ENCODE data around the gene NUSAP1.

The NUSAP1 gene

DNA sequence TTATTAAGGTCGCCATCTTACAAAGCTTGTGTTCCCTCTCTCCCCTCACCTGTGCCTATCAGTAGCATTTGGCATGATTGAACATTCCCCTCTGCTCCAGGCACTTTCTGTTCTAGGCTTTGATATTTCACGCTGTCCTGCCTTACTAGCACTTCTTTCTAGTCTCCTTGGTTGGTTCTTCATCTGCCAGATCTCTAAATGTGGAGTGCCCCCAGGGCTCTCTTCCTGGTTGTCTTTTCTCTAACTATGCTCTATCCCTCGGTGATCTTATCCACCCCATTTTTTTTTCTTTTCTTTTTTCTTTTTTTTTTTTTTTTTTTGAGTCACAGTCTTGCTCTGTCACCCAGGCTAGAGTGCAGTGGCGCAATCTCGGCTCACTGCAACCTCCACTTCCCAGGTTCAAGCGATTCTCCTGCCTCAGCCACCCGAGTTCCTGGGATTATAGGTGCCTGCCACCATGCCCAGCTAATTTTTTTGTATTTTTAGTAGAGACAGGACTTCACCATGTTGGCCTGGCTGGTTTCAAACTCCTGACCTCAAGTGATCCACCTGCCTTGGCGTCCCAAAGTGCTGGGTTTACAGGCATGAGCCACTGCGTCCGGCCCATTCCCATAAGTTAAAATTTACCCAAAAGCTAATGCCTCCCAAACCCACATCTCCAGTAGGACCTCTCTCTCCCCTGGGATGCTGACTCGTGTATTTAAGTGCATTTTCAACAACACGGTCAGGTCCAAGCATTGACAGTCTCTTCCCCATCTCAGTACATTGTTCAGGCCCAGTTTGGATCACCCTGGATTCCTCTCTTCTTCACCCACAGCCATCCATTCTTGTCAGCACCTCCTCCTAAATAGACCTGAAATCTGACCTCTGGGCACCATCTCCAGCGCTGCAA, 5.2 kb downstream of the NUSAP1 start:
- TF ChIP-seq, protein P1, sequence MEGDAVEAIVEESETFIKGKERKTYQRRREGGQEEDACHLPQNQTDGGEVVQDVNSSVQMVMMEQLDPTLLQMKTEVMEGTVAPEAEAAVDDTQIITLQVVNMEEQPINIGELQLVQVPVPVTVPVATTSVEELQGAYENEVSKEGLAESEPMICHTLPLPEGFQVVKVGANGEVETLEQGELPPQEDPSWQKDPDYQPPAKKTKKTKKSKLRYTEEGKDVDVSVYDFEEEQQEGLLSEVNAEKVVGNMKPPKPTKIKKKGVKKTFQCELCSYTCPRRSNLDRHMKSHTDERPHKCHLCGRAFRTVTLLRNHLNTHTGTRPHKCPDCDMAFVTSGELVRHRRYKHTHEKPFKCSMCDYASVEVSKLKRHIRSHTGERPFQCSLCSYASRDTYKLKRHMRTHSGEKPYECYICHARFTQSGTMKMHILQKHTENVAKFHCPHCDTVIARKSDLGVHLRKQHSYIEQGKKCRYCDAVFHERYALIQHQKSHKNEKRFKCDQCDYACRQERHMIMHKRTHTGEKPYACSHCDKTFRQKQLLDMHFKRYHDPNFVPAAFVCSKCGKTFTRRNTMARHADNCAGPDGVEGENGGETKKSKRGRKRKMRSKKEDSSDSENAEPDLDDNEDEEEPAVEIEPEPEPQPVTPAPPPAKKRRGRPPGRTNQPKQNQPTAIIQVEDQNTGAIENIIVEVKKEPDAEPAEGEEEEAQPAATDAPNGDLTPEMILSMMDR (IDR thresholded peaks at IDR 0.05; ENCODE audit: insufficient read depth, low read length, missing control alignments) = no peak
- no peak for DNase-seq (ENCODE audit: low read depth, low spot score)
- POLR2A ChIA-PET = no interaction called here
- H3K4me3 ChIP-seq (ENCODE audit: low read depth, low read length) = no peak overlapping the region
- CTCF ChIA-PET = no interaction called here

DNA sequence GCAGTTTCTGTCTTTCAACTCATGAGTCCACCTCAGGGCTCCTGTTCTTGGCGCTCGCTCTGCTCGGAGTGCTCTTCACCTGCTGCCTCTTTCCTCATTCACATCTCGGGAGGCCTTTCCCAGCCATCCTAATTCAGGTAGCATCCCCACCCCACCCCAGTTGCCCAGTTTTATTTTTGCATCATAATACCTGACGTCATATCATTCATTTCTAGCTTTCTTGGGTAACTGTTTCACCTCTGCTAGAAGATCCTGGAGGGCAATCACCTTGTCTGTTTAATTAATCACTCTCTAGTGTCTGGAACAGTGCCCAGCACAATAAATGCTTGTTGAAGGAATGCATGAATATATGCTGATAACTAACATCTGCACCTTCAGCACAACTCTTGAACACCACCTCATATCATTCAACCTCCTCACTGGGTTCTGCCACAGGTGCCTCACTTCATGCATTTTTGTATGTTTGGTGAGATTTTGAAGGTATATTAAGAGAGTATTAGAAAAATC, 7.6 kb downstream of the NUSAP1 start:
- H3K4me3 ChIP-seq (ENCODE audit: low read depth, low read length) = no peak overlapping the region
- DNase-seq (ENCODE audit: low read depth, low spot score) = no peak
- POLR2A ChIA-PET = no interaction called here
- CTCF ChIA-PET = no interaction called here
- TF ChIP-seq, protein P1 (IDR thresholded peaks at IDR 0.05; ENCODE audit: insufficient read depth, low read length, missing control alignments) = no peak

DNA sequence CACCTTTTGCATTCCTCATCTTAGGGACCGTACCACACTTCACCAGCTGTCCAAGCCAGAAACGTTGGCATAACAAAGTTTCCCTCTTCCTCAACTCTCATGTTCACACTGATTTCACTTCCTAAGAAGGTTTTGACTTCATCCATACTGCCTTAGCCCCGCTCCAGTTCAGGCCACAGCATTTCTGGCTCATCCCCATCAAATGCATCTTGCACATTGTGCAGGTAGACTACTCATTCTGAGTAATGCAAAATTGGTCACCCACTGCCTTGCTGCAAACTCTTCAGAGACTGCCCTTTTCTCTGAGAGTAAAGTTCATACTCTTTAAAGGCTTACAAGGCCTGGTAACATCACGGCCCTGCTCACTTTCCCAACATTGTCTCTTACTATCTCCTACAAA, 8.8 kb downstream of the NUSAP1 start:
- ChIA-PET CTCF (no interaction called here), POLR2A (no interaction called here)
- no peak for DNase-seq (ENCODE audit: low read depth, low spot score)
- H3K4me3 ChIP-seq (ENCODE audit: low read depth, low read length) = no peak overlapping the region
- TF ChIP-seq, protein P1 (IDR thresholded peaks at IDR 0.05; ENCODE audit: insufficient read depth, low read length, missing control alignments) = no peak

DNA sequence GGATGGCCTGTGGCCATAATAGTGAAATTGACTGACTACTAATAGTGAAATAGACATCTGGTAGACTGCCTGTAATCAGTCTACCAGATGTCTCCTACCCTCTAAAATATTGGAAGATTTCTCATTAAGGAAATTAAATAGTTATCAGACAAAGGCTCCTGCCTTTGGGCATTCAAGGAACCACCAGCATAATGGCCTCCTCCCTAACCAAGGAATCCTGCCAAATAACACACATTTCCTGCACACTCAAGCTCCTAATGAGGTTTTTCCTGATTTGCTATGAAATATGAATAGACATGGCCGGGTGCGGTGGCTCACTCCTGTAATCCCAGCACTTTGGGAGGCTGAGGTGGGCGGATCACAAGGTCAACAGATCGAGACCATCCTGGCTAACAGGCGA, 14.6 kb downstream of the NUSAP1 start:
- H3K4me3 ChIP-seq (ENCODE audit: low read depth, low read length) = no peak overlapping the region
- ChIA-PET CTCF (interaction anchor here (0.7 kb wide), 1 partner anchor 23 kb away, joined by 3 read pairs; no protein-coding TSS in a partner anchor), POLR2A (no interaction called here)
- TF ChIP-seq, protein P1 (IDR thresholded peaks at IDR 0.05; ENCODE audit: insufficient read depth, low read length, missing control alignments) = no peak
- no peak for DNase-seq (ENCODE audit: low read depth, low spot score)

DNA sequence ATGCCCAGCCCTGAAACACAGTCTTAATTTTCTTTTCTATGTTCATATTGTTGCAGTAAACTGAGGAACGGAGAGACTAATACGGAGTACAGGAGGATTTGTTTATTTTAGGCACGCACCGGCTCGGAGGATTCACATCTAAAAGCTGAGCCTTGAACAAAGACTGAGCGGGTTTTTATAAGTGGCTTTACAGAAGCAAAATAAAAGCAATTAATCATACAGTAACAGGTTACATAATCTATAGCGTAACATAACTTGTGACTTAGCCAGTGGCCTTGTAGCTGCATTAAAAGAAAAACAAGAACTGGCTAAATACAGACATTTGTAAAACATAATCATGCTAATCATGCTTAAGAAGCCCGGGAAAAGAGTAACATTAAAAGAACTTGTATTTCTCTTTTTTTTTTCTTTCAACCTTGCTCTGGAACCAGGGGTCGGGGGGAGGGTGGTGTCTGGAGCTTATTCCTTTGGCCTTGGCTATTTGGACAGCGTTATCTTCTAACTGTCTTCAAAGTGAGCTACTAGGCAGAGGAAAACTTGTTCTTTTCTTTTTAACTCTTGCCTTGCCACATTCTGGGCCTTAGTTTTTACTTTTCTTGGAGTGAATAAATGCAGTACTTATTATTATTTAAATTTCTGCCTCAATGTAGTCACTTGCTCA, 17.5 kb downstream of the NUSAP1 start:
- ChIA-PET CTCF (interaction anchor here (0.6 kb wide), 1 partner anchor 491 kb away, joined by 3 read pairs; no protein-coding TSS in a partner anchor), POLR2A (no interaction called here)
- no peak for DNase-seq (ENCODE audit: low read depth, low spot score)
- H3K4me3 ChIP-seq (ENCODE audit: low read depth, low read length) = no peak overlapping the region
- TF ChIP-seq, protein P1 (IDR thresholded peaks at IDR 0.05; ENCODE audit: insufficient read depth, low read length, missing control alignments) = no peak

DNA sequence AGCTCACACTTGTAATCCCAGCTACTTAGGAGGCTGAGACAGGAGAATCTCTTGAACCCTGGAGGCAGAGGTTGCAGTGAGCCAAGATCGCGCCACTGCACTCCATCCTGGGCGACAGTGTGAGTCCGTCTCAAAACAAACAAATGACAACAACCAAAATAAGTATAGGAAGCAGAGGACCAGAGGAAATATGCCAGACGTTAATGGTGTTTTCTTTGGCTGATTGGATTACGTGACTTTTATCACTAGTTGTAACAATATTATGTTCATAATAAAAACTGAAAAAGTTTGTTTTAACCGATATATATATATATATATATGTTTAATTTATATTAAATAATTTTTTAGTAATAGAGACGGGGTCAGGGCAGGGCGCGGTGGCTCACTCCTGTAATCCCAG, 21.7 kb downstream of the NUSAP1 start:
- POLR2A ChIA-PET = no interaction called here
- no peak overlapping the region for H3K4me3 ChIP-seq (ENCODE audit: low read depth, low read length)
- DNase-seq (ENCODE audit: low read depth, low spot score) = no peak
- CTCF ChIA-PET = no interaction called here
- TF ChIP-seq, protein P1 (IDR thresholded peaks at IDR 0.05; ENCODE audit: insufficient read depth, low read length, missing control alignments) = no peak

All from AG04449 (cell line).